WTC11 (cell line): ENCODE measurements around the gene TBC1D1. TPM values are rescaled to one million over a fixed set of nuclear protein-coding genes. Genes with fewer than 3 reads are reported as not detected.

Experiments used
- ATAC-seq: fragments of 200-7000 bp; cut with Tn5 transposase; 2 replicates; pipeline ENCODE4 v1.10.0; 2021; ENCODE audit warnings: mild to moderate bottlenecking, moderate library complexity
- CTCF ChIA-PET: fragments of 300-600 bp; sonication (Branson Sonifier 250); formaldehyde crosslinking; loops from one replicate; lab custom pipeline; 2021; ENCODE audit warnings: antibody characterized with exemption; lab: Charles Lee
- POLR2A ChIA-PET: fragments of 350-600 bp; sonication (Branson Sonifier 250); formaldehyde crosslinking; loops from one replicate; lab custom pipeline; 2021; ENCODE audit warnings: antibody characterized with exemption; lab: Charles Lee
- DNase-seq: peaks from one replicate; pipeline ENCODE4 v3.0.0; 2021; ENCODE audit warnings: low spot score
- H3K27ac Mint-ChIP-seq: 2 replicates; pipeline ENCODE4 v1.8.0; 2021; ENCODE audit warnings: mixed read lengths
- H3K27me3 Mint-ChIP-seq: 2 replicates; pipeline ENCODE4 v1.8.0; 2021; ENCODE audit warnings: low read depth, mild to moderate bottlenecking, moderate library complexity, mixed read lengths
- H3K36me3 Mint-ChIP-seq: 2 replicates; pipeline ENCODE4 v1.8.0; 2021; ENCODE audit warnings: mixed read lengths
- H3K4me1 Mint-ChIP-seq: 2 replicates; pipeline ENCODE4 v1.8.0; 2022; ENCODE audit warnings: mixed read lengths
- H3K4me3 Mint-ChIP-seq: 2 replicates; pipeline ENCODE4 v1.8.0; 2021; ENCODE audit warnings: mild to moderate bottlenecking, moderate library complexity, mixed read lengths
- H3K9me3 Mint-ChIP-seq: 2 replicates; pipeline ENCODE4 v1.8.0; 2021; ENCODE audit warnings: mixed read lengths
- CREB1 ChIP-seq: sonication (generic); formaldehyde crosslinking; IDR thresholded peaks from 2 replicates; pipeline ENCODE4 v1.8.0; 2023; ENCODE audit warnings: mild to moderate bottlenecking, missing genetic modification reagents
- FOXJ3 ChIP-seq: sonication (generic); formaldehyde crosslinking; IDR thresholded peaks from 2 replicates; pipeline ENCODE4 v1.9.0; 2021; ENCODE audit warnings: missing genetic modification reagents, mild to moderate bottlenecking, borderline replicate concordance
- GTF2I ChIP-seq: fragments of 250-450 bp; sonication (Bioruptor Pico); conservative IDR thresholded peaks from 2 replicates; pipeline ENCODE4 v1.4.0; 2021; ENCODE audit warnings: mild to moderate bottlenecking
- IRF2 ChIP-seq: sonication (generic); formaldehyde crosslinking; IDR thresholded peaks from 2 replicates; pipeline ENCODE4 v1.8.0; 2022; ENCODE audit warnings: low read depth, missing genetic modification reagents, borderline replicate concordance
- NR1H2 ChIP-seq: sonication (generic); formaldehyde crosslinking; IDR thresholded peaks from 2 replicates; pipeline ENCODE4 v1.9.0; 2021; ENCODE audit warnings: mild to moderate bottlenecking, moderate library complexity, missing genetic modification reagents
- NR2C2 ChIP-seq: sonication (generic); formaldehyde crosslinking; IDR thresholded peaks from 2 replicates; pipeline ENCODE4 v1.8.0; 2022; ENCODE audit warnings: mild to moderate bottlenecking, missing genetic modification reagents
- TEAD4 ChIP-seq: sonication (generic); formaldehyde crosslinking; IDR thresholded peaks from 2 replicates; pipeline ENCODE4 v1.8.0; 2022; ENCODE audit warnings: mild to moderate bottlenecking, missing genetic modification reagents
- TP53 ChIP-seq: sonication (generic); formaldehyde crosslinking; IDR thresholded peaks from 2 replicates; pipeline ENCODE4 v1.8.1; 2023; ENCODE audit warnings: mild to moderate bottlenecking, missing genetic modification reagents
- ZBTB21 ChIP-seq: sonication (generic); formaldehyde crosslinking; IDR thresholded peaks from 2 replicates; pipeline ENCODE4 v1.8.1; 2023; ENCODE audit warnings: mild to moderate bottlenecking, missing genetic modification reagents, borderline replicate concordance
- ZNF219 ChIP-seq: sonication (generic); formaldehyde crosslinking; IDR thresholded peaks from 2 replicates; pipeline ENCODE4 v1.8.0; 2023; ENCODE audit warnings: missing genetic modification reagents, mild to moderate bottlenecking, borderline replicate concordance
- ZNF317 ChIP-seq: sonication (generic); formaldehyde crosslinking; IDR thresholded peaks from 2 replicates; pipeline ENCODE4 v1.8.1; 2023; ENCODE audit warnings: low read depth, mild to moderate bottlenecking, moderate library complexity, missing genetic modification reagents, borderline replicate concordance
- ZNF423 ChIP-seq: fragments of 250-450 bp; sonication (Bioruptor Pico); IDR thresholded peaks from 2 replicates; pipeline ENCODE4 v2.1.2; 2022; ENCODE audit warnings: mild to moderate bottlenecking, moderate library complexity
- total RNA-seq: library from RNA; stranded (reverse); gene quantifications from 3 replicates; pipeline ENCODE4 v1.2.3, GENCODE V29; 2021
- TF ChIP-seq, protein P1 (sequence below): sonication (generic); formaldehyde crosslinking; IDR thresholded peaks from 2 replicates; pipeline ENCODE4 v1.8.0; 2022; ENCODE audit warnings: mild to moderate bottlenecking, missing genetic modification reagents
- TF ChIP-seq, protein P2 (sequence below): sonication (generic); formaldehyde crosslinking; IDR thresholded peaks from 2 replicates; pipeline ENCODE4 v1.8.0; 2023; ENCODE audit warnings: missing genetic modification reagents, mild to moderate bottlenecking, borderline replicate concordance
- TF ChIP-seq, protein P3 (sequence below): sonication (generic); formaldehyde crosslinking; IDR thresholded peaks from 2 replicates; pipeline ENCODE4 v1.8.0; 2023; ENCODE audit warnings: missing genetic modification reagents
- TF ChIP-seq, protein P4 (sequence below): sonication (generic); formaldehyde crosslinking; IDR thresholded peaks from 2 replicates; pipeline ENCODE4 v1.8.1; 2022; ENCODE audit warnings: mild to moderate bottlenecking, missing genetic modification reagents, moderate library complexity, borderline replicate concordance
- TF ChIP-seq, protein P5 (sequence below): sonication (generic); formaldehyde crosslinking; IDR thresholded peaks from 2 replicates; pipeline ENCODE4 v1.8.1; 2023; ENCODE audit warnings: mild to moderate bottlenecking, missing genetic modification reagents, moderate library complexity
- TF ChIP-seq, protein P6 (sequence below): fragments of 200-600 bp; IDR thresholded peaks from 2 replicates; pipeline ENCODE4 v1.8.0; 2022; ENCODE audit warnings: antibody characterized with exemption
- TF ChIP-seq, protein P7 (sequence below): sonication (generic); formaldehyde crosslinking; IDR thresholded peaks from 2 replicates; pipeline ENCODE4 v1.8.1; 2023; ENCODE audit warnings: mild to moderate bottlenecking, missing genetic modification reagents, moderate library complexity
- TF ChIP-seq, protein P8 (sequence below): sonication (generic); formaldehyde crosslinking; IDR thresholded peaks from 2 replicates; pipeline ENCODE4 v1.8.0; 2022; ENCODE audit warnings: mild to moderate bottlenecking, missing genetic modification reagents
- TF ChIP-seq, protein P9 (sequence below): fragments of 250-450 bp; sonication (Bioruptor Pico); IDR thresholded peaks from 2 replicates; pipeline ENCODE4 v1.9.0; 2021; ENCODE audit warnings: moderate library complexity, mild to moderate bottlenecking, inconsistent platforms, borderline replicate concordance

Gene TBC1D1
- total RNA-seq, 1 experiment from 2014 or later, result 134 TPM

DNA sequence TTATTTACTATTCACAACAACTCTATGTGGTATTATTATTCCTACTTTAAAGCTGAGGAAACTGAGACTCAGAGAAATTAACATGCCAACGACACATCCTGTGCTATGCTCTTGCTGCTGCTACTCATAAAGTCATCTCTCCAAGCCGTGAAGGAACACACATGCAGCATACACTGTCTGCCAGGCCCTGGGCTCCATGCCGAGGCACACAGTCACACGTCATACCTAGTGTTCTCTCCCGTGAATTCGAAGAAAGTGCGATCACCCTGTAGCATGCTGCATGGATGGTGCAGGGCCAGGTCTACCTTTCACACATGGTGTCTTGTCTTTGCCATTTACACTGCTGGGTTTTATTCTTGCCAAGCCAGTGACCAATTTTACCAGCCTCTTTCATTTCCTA is 34.1 kb downstream of the TBC1D1 start:
- no peak overlapping the region for H3K4me3 Mint-ChIP-seq
- ATAC-seq, result no peak

DNA sequence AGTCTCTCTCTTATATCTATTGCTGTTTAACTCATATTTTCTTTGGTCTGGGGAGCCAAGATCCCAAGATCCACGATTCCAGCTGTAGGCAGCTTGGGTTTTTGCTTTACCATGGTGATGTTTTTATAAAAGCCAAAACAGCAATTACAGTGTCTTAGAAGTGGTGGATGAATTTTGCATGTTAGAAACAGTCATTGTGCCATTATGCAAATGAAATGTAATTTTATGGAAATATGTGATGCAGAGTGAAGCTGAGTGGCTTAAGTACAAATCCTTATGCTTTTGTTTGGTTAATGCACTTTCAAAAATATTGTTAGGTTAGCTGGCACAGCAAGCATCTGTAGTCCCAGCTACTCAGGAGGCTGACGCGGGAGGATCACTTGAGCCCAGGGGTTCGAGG is 36.5 kb downstream of the TBC1D1 start:
- Mint-ChIP-seq H3K4me1 (peaks cover 18% of the 10 kb centered on the region), H3K36me3 (no peaks in the 10 kb centered on the region), H3K4me3 (no peak overlapping the region), H3K27me3 (no peaks in the 10 kb centered on the region), H3K27ac (no peak overlapping the region), H3K9me3 (no peaks in the 10 kb centered on the region)
- DNase-seq, result no peak
- ChIA-PET CTCF (no interaction called here), POLR2A (no interaction called here)
- no peak for ATAC-seq
- TF ChIP-seq ZNF423 (no peak), CREB1 (CRISPR knock-in tag) (no peak), FOXJ3 (CRISPR knock-in tag) (no peak), GTF2I (CRISPR knock-in tag) (no peak), TP53 (CRISPR knock-in tag) (no peak), ZNF219 (CRISPR knock-in tag) (no peak)
- TF ChIP-seq, protein P1, sequence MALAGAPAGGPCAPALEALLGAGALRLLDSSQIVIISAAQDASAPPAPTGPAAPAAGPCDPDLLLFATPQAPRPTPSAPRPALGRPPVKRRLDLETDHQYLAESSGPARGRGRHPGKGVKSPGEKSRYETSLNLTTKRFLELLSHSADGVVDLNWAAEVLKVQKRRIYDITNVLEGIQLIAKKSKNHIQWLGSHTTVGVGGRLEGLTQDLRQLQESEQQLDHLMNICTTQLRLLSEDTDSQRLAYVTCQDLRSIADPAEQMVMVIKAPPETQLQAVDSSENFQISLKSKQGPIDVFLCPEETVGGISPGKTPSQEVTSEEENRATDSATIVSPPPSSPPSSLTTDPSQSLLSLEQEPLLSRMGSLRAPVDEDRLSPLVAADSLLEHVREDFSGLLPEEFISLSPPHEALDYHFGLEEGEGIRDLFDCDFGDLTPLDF (CRISPR knock-in tag), result no peak
- TF ChIP-seq, protein P2, sequence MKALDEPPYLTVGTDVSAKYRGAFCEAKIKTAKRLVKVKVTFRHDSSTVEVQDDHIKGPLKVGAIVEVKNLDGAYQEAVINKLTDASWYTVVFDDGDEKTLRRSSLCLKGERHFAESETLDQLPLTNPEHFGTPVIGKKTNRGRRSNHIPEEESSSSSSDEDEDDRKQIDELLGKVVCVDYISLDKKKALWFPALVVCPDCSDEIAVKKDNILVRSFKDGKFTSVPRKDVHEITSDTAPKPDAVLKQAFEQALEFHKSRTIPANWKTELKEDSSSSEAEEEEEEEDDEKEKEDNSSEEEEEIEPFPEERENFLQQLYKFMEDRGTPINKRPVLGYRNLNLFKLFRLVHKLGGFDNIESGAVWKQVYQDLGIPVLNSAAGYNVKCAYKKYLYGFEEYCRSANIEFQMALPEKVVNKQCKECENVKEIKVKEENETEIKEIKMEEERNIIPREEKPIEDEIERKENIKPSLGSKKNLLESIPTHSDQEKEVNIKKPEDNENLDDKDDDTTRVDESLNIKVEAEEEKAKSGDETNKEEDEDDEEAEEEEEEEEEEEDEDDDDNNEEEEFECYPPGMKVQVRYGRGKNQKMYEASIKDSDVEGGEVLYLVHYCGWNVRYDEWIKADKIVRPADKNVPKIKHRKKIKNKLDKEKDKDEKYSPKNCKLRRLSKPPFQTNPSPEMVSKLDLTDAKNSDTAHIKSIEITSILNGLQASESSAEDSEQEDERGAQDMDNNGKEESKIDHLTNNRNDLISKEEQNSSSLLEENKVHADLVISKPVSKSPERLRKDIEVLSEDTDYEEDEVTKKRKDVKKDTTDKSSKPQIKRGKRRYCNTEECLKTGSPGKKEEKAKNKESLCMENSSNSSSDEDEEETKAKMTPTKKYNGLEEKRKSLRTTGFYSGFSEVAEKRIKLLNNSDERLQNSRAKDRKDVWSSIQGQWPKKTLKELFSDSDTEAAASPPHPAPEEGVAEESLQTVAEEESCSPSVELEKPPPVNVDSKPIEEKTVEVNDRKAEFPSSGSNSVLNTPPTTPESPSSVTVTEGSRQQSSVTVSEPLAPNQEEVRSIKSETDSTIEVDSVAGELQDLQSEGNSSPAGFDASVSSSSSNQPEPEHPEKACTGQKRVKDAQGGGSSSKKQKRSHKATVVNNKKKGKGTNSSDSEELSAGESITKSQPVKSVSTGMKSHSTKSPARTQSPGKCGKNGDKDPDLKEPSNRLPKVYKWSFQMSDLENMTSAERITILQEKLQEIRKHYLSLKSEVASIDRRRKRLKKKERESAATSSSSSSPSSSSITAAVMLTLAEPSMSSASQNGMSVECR, result no peak
- TF ChIP-seq, protein P3, sequence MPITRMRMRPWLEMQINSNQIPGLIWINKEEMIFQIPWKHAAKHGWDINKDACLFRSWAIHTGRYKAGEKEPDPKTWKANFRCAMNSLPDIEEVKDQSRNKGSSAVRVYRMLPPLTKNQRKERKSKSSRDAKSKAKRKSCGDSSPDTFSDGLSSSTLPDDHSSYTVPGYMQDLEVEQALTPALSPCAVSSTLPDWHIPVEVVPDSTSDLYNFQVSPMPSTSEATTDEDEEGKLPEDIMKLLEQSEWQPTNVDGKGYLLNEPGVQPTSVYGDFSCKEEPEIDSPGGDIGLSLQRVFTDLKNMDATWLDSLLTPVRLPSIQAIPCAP (CRISPR knock-in tag), result no peak
- TF ChIP-seq, protein P4, sequence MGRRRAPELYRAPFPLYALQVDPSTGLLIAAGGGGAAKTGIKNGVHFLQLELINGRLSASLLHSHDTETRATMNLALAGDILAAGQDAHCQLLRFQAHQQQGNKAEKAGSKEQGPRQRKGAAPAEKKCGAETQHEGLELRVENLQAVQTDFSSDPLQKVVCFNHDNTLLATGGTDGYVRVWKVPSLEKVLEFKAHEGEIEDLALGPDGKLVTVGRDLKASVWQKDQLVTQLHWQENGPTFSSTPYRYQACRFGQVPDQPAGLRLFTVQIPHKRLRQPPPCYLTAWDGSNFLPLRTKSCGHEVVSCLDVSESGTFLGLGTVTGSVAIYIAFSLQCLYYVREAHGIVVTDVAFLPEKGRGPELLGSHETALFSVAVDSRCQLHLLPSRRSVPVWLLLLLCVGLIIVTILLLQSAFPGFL (CRISPR knock-in tag), result no peak
- TF ChIP-seq, protein P5, sequence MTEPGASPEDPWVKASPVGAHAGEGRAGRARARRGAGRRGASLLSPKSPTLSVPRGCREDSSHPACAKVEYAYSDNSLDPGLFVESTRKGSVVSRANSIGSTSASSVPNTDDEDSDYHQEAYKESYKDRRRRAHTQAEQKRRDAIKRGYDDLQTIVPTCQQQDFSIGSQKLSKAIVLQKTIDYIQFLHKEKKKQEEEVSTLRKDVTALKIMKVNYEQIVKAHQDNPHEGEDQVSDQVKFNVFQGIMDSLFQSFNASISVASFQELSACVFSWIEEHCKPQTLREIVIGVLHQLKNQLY (CRISPR knock-in tag), result no peak
- TF ChIP-seq, protein P6, sequence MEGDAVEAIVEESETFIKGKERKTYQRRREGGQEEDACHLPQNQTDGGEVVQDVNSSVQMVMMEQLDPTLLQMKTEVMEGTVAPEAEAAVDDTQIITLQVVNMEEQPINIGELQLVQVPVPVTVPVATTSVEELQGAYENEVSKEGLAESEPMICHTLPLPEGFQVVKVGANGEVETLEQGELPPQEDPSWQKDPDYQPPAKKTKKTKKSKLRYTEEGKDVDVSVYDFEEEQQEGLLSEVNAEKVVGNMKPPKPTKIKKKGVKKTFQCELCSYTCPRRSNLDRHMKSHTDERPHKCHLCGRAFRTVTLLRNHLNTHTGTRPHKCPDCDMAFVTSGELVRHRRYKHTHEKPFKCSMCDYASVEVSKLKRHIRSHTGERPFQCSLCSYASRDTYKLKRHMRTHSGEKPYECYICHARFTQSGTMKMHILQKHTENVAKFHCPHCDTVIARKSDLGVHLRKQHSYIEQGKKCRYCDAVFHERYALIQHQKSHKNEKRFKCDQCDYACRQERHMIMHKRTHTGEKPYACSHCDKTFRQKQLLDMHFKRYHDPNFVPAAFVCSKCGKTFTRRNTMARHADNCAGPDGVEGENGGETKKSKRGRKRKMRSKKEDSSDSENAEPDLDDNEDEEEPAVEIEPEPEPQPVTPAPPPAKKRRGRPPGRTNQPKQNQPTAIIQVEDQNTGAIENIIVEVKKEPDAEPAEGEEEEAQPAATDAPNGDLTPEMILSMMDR, result no peak
- TF ChIP-seq, protein P7, sequence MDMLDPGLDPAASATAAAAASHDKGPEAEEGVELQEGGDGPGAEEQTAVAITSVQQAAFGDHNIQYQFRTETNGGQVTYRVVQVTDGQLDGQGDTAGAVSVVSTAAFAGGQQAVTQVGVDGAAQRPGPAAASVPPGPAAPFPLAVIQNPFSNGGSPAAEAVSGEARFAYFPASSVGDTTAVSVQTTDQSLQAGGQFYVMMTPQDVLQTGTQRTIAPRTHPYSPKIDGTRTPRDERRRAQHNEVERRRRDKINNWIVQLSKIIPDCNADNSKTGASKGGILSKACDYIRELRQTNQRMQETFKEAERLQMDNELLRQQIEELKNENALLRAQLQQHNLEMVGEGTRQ (CRISPR knock-in tag), result no peak

More for the DNA sequence above, 34.1 kb downstream of the TBC1D1 start:
- Mint-ChIP-seq H3K9me3 (no peaks in the 10 kb centered on the region), H3K4me1 (peaks cover 18% of the 10 kb centered on the region), H3K36me3 (no peaks in the 10 kb centered on the region), H3K27ac (no peak overlapping the region), H3K27me3 (no peaks in the 10 kb centered on the region)
- TF ChIP-seq, protein P1 (CRISPR knock-in tag), result no peak
- TF ChIP-seq IRF2 (no peak), TEAD4 (CRISPR knock-in tag) (no peak), ZBTB21 (CRISPR knock-in tag) (no peak), NR2C2 (CRISPR knock-in tag) (no peak), ZNF317 (no peak), NR1H2 (CRISPR knock-in tag) (no peak)
- TF ChIP-seq, protein P8, sequence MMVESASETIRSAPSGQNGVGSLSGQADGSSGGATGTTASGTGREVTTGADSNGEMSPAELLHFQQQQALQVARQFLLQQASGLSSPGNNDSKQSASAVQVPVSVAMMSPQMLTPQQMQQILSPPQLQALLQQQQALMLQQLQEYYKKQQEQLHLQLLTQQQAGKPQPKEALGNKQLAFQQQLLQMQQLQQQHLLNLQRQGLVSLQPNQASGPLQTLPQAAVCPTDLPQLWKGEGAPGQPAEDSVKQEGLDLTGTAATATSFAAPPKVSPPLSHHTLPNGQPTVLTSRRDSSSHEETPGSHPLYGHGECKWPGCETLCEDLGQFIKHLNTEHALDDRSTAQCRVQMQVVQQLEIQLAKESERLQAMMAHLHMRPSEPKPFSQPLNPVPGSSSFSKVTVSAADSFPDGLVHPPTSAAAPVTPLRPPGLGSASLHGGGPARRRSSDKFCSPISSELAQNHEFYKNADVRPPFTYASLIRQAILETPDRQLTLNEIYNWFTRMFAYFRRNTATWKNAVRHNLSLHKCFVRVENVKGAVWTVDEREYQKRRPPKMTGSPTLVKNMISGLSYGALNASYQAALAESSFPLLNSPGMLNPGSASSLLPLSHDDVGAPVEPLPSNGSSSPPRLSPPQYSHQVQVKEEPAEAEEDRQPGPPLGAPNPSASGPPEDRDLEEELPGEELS (CRISPR knock-in tag), result no peak
- TF ChIP-seq, protein P9, sequence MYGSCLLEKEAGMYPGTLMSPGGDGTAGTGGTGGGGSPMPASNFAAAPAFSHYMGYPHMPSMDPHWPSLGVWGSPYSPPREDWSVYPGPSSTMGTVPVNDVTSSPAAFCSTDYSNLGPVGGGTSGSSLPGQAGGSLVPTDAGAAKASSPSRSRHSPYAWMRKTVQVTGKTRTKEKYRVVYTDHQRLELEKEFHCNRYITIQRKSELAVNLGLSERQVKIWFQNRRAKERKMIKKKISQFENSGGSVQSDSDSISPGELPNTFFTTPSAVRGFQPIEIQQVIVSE, result no peak
- ChIA-PET CTCF (interaction anchor here (0.9 kb wide), 1 partner anchor 110 kb away, joined by 3 read pairs; no protein-coding TSS in a partner anchor), POLR2A (no interaction called here)
- DNase-seq, result no peak
